Hematopoietic multipotent progenitor cell (in vitro differentiated cells): ENCODE measurements around the gene NLRP1. TPM values are rescaled to one million over a fixed set of nuclear protein-coding genes. Genes with fewer than 3 reads are reported as not detected.
A peak's percentile ranks its signal among the peaks of the same experiment; 100 is the strongest.
"Not testable (repeated sequence)": the region's sequence is repeated elsewhere in the genome, so short reads cannot be mapped to it uniquely, and the experiment has no call there.

ENCODE experiments used
- DNase-seq, 3 donors: peaks; one replicate each; pipeline ENCODE4 v3.0.0-alpha.2; 2011 to 2015; ENCODE audit warnings: low read depth in 2 of 3, low spot score in 2 of 3
- total RNA-seq: library from RNA; depleted of rRNA; stranded (reverse); fragments of >200 nt; gene quantifications from one replicate; pipeline ENCODE4 v1.2.3, GENCODE V29; 2012

Gene NLRP1
- total RNA-seq, 1 donor, result 28.8 TPM

GRCh38 chr17:5588584-5588983 lies 4.3 kb upstream of the NLRP1 start:
- no peak for DNase-seq

- DNase-seq, result peak; percentile 60 to 93 (median 70)
Observed at GRCh38 chr17:5587438-5588032, 3.2 kb upstream of the NLRP1 start.

- DNase-seq, result no peak
Observed at GRCh38 chr17:5585836-5586521, 1.7 kb upstream of the NLRP1 start.

- no peak for DNase-seq
Observed at GRCh38 chr17:5585287-5585794, 1.0 kb upstream of the NLRP1 start.

GRCh38 chr17:5583426-5584382 lies 605 bp downstream of the NLRP1 start:
- DNase-seq, result peak in 1 of 3 donors; percentile 18

GRCh38 chr17:5582209-5583185 lies 1.8 kb downstream of the NLRP1 start:
- DNase-seq, result peak in 2 of 3 donors; percentile 22 to 48

GRCh38 chr17:5581655-5582054 lies 2.7 kb downstream of the NLRP1 start:
- DNase-seq, result no peak

- no peak for DNase-seq
Observed at GRCh38 chr17:5580969-5581368, 3.3 kb downstream of the NLRP1 start.

GRCh38 chr17:5580367-5580766 lies 3.9 kb downstream of the NLRP1 start:
- peak in 2 of 3 donors; percentile 39 to 78 for DNase-seq

- DNase-seq, result not testable (repeated sequence)
Observed at GRCh38 chr17:5578768-5579167, 5.5 kb downstream of the NLRP1 start.

GRCh38 chr17:5573017-5573416 lies 11.3 kb downstream of the NLRP1 start:
- DNase-seq, result not testable (repeated sequence)

- DNase-seq, result no peak
Observed at GRCh38 chr17:5571281-5571680, 13.0 kb downstream of the NLRP1 start.

- DNase-seq, result no peak
Observed at GRCh38 chr17:5565808-5566207, 18.5 kb downstream of the NLRP1 start.

GRCh38 chr17:5563456-5563855 lies 20.9 kb downstream of the NLRP1 start:
- no peak for DNase-seq

- DNase-seq, result no peak
Observed at GRCh38 chr17:5562661-5563360, 21.5 kb downstream of the NLRP1 start.

GRCh38 chr17:5561736-5562571 lies 22.4 kb downstream of the NLRP1 start:
- DNase-seq, result no peak

GRCh38 chr17:5560361-5560988 lies 23.8 kb downstream of the NLRP1 start:
- no peak for DNase-seq
